Stimulated activated CD8-positive, alpha-beta memory T cell treated with anti-CD3 and anti-CD28 coated beads, Interleukin-15, amount 100 ng/mL, for 1 hour (primary cell): ENCODE results near the gene MSI2.
A peak's percentile ranks its signal among the peaks of the same experiment; 100 is the strongest.

Experiments
- DNase-seq: peaks from one replicate; pipeline ENCODE4 v3.0.0-alpha.2; 2020; ENCODE audit warnings: low read depth

Gene MSI2

DNA sequence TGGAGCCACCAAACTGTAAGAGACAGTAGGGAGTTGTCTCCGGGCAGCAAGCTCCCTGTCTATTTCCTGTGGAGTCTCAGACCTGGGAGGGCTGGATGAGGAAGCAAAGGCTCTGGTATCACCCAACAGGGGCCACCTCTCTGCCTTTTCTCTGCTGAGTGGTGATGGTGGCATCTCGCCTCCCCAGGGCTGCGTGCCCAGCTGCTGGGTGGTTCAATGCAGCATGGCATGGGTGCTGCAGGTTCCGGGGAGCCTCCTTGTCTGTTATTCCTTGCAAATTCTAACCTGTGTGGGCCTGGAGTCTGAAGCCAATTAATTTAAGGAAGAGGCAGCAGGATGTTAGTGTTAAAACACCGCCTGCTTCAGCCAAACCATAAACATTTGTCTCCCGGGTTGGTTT is 410.6 kb downstream of the MSI2 start:
- no peak for DNase-seq

DNA sequence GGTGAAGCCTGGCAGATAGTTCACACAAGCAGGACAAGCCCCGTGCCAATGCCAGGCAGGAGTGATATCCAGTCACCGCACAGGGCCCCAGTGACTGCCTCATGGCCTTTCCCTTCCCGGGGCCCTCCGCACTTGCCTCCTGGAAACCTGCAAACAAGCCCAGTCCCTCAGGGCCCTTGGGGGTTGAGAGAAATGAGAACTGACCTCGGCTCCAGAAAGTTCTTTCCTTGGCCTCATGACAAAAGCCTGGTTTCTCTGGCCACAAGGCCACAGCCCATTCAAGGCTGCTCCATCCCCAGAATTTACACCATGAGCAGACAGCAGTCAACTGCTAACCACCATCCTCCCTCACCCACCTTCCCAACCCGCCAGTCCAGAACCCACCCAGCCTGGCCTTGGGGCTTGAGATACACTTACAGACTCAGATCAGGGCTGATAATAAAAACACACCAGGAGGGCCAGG is 411.2 kb downstream of the MSI2 start:
- no peak for DNase-seq

DNA sequence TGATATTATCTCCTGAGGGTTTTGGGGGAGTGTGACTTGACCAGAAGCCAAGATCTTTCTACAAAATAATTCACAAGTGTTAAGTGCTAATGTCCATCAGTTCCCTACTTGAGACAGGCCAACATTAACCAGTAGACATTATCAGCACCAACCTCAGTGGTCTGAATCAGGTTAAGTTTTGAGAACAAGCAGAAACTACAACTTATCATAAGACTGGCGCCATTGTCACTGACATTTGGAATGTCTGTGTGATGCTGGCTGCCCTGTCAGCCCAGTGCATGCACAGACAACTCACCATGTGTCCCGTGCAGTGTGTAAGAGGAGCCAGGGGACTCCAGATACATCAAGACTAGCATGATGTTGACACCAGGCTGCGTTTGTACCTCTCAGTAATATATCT is 412.0 kb downstream of the MSI2 start:
- no peak for DNase-seq

DNA sequence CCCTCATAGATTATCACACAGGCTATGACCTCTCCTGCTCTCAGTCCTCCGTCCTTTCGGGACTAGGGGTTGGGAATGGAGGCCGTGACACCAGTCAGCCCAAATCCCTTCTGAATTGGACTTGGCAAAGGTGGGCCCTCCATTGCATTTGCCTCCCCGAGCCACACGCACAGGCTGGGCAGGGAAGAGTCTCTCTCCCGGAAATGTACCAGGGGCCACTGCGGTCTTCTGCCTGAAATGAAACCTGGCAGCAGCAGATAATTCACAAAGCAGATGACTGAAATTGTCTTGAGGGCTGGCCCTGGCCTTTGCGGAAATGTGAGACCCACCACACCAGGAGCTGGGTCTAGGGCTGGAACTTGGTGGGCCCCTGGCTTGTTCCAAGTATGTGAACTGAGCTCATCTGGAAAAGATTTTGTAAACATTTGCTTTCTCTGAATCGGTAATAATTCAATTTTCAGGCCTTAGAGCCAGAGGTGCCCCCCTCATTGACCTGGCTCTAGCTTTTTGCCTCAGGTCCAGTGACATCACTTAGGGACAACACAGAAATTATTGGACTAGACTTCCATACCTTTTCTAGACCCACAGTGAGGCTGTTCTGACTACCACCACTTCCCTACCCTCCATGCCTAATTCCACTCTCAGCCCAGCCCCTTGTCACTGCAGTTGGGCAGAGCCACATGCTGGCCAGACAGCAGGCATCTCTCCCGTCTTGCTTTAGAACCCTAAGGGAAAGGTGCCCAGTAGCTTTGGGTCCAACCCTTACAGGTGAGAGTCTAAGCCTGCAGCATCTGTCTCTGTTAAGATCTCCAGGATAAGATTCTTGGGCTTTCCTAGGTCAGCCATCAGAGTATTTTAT is 413.6 kb downstream of the MSI2 start:
- no peak for DNase-seq

DNA sequence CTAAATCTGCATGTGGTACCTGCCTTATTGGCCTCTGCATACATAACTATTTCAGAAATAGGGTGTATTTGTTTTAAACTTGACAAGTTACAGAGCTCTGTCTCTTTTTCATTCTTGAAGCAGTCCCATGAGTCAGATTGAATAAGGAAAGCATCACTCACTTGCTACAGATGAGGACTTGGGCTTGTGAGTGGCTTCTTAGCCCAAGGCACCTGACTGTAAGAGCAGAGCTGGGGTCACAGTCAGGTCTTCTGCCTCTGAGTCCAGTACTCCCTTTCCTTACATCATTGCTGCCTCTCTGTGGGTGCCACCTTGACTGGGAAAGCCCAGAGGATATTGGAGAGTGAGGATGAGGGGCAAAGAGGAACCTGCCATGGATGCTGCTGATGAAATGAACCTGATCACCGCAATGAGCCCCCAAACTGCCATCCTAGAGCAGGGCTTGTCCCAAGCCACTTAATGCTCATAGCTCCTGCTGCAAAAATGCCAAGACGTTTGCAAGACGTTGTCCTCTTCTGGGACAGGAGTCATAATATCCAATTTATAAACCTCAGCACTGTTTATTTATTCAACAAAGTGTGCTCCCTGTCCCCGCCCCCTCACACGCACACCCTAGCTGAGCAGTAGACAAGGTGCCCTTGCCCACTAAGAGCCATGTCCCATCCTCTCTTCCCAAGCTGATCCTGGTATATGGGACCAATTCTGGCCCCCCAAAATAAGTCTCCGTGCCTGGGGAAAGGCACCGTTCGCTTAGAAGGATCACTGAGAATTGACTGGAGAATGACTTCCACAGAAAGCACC is 414.6 kb downstream of the MSI2 start:
- no peak for DNase-seq

DNA sequence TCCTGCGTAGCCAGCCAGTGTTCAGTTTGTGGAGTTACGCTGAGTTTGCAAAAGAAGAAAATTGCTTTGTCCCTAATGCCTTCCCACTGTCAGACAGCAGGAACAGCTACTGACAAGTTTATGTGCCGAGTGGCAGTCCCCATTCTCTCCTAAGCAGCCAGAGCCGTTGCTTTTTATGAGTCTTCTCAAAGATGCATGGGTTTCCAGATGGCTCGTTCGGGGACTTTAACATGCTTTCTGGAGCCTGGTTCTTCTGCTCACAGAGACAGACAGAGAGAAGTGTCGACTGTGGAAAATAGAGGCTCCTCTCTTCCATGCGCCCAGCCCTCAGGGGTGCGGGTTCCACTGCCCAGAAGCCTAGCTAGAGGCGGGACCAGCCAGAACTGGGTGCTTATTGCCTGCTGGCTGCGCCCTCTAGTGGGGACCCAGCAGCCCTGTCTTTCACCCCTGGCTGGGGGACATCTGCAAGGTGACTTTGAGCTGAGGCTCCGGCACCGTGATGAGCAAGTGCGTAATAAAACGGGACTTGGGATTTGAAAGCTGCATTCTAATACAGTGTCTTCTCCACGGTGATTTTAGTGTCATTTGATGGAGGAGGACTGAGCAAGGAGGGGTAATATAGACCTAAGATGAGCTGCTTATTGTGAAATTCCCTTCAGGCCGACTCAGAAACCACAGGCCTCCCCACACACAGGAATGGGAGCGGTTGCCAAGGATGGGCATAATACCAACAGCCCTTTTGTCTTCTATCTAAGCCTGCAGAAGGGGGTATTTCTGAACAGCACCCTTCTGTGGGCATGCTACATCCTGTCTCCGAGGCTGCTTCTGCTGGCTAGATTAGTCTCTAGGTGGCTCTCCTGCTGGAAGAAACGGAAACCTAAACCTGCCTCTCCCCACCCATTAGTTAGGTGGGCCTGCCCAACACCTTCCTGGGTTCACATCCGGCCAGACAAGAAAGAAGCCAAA is 415.6 kb downstream of the MSI2 start:
- DNase-seq = peak; percentile 29

DNA sequence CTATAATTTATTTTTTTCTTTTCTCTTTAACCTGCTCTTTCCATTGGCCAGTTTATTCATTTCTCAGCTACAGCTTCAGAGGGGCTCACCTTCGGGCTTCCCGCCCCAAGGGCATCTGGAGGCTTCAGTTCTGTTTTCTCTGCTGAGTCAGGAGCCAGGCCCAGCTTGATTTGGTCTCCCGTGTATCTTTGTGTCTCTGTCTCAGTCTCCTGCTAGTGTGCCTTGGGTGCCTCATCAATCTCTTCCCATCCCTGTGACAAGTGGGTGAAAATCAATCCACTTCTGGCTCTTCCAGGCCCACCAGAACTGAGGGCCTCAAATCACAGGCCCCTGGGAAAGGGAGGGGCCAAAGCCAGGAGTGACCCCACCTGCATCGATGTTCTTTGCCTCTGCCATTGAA is 416.6 kb downstream of the MSI2 start:
- no peak for DNase-seq

DNA sequence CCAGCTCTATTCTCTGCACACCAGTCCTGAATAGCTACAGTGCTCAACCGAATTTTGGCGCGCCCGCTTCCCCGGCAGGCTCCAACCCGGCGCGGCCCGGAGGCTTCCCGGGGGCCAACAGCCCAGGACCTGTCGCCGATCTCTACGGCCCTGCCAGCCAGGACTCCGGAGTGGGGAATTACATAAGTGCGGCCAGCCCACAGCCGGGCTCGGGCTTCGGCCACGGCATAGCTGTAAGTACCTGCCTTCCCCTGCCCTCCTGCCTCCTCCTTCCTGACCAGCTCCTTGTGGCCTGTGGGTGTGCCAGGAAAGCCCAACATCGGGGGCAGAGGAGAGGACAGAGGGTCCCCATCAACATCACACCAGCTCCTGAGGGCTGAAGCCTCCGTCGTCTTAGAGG is 418.6 kb downstream of the MSI2 start:
- DNase-seq = no peak

DNA sequence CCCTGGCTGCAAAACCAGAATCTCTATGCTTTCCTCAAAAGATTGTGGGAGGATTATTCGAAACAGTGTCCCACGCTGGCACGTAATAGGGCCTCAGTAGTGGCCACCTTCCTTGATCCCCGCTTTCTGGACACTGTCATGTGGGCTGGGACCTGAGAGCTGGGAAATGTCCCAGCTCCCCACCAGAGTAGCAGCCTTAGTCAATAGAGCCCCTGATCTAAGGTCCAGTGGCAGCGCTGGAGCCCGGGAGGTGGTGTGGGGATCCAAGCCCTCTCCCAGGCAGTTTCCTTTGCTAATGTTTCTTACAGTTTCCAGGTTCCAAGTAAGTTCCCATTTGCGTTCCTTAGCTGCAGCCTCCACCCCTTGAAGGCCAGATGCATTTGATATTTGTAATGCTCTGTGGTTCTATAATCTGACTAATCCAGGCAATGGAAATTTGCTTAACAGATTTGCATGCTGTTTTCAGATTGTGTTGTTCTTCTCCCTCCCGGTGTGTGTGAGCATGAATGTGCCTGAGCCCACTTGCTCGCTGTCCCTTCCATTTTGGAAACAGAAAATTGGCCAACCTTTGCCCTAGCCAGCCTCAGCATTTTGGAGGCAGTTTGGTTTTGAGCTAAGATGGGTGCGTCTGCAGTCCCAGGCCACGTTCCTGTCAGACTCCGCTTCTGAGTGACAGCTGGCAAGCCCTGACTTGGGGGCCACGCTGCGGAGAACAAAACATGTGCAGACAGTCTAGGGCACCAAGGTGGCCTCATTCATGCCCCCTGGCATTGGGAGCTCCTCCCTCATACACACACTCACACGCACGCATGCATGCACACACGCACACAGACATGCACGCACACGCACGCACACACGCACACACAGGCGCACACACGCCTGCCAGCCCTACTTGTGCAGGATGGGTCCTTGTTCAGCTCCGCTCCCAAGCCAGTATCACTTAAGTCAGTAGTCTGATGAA is 419.4 kb downstream of the MSI2 start:
- no peak for DNase-seq

DNA sequence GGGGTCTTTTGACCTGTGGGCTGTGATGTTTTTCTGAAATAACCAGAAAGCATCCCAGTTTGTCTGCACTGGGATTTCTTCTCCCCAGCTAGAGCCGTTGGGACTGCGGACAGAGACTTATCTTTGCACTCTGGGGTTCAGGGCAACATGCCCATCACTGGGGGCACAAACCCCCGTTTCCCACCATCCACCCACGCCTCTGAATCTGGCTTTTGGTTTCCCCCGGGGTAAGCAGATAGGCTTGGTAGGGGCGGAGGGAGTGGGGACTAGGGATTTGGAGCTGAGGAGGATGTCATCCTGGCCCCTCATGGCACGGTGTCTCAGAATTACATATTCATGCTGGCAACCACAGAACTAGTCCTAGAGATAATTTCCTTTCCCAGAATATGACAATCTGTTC is 420.2 kb downstream of the MSI2 start:
- no peak for DNase-seq

DNA sequence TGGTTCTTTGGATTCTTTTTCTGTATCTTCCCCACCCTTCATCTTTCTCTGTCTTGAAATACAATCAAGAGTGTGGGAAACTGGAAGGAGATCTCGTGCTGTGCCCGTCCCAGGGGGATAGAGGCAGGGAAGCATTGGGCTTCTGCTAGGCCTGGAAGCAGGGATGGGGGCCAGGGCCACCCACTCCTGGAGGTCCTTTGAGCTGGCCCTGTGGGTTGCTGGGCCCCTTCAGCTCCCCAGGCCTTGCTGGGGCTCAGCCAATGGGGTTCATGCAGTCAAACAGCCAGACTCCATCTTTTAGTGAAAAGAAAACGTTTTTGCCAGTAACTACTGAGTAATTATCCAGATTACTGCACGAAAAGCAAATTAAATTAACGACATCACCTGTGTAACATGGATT is 421.0 kb downstream of the MSI2 start:
- DNase-seq = no peak

DNA sequence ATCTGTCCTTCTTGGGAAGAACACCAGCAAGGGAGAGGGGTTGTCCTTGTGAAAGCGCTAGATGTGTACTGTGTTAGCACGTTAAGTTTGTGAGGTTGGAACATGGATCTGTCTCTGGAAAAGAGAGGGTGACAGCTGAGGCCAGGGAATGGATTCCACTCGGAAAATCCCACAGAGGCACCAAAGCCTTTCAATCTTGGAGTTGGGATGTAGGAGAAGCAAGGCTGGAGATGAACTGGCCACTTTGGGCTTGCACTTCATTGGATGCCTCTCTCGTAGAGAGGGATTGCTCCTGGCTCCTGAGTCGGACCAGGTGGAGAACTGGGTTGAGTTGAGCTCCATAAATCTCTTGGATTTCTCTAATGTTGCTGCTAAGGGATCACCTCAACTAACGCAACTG is 421.5 kb downstream of the MSI2 start:
- no peak for DNase-seq

DNA sequence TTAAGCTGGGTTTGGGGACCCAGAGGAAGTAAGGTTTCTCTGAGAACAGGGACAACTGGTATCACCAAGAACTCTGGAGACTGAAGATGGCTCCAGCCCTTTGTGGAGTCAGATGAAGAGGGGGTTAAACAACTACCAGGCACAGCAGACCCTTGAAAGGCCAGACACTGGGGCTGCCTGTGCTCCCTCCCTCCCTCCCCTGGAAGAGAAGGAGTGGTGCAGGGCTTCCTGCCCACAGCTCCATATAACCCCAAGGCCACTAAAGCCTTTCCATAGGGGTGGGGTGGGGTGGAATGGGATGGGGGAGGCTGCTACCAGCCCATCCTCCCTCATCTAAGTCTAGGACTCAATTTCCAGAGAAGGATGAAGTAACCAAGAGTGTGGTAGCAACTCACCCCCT is 422.1 kb downstream of the MSI2 start:
- no peak for DNase-seq

DNA sequence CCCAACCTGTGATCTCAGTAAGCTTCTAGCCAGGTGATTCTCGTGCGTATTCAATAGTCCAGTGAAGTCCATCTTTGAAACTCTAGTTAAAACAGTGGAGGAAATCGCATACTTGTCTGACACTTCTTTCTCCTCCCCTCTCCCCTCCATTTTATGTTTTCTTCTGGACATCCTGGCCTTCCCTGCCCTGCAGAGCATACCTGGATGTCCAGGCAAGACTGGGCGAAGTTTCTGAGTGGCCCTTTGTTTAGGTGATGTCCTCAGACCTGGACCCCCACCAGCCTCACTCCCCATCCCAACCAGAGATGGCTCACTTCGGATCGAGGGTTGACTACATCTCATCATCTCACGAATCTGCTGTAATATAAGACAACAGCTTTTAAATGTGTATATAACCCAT is 423.0 kb downstream of the MSI2 start:
- no peak for DNase-seq

DNA sequence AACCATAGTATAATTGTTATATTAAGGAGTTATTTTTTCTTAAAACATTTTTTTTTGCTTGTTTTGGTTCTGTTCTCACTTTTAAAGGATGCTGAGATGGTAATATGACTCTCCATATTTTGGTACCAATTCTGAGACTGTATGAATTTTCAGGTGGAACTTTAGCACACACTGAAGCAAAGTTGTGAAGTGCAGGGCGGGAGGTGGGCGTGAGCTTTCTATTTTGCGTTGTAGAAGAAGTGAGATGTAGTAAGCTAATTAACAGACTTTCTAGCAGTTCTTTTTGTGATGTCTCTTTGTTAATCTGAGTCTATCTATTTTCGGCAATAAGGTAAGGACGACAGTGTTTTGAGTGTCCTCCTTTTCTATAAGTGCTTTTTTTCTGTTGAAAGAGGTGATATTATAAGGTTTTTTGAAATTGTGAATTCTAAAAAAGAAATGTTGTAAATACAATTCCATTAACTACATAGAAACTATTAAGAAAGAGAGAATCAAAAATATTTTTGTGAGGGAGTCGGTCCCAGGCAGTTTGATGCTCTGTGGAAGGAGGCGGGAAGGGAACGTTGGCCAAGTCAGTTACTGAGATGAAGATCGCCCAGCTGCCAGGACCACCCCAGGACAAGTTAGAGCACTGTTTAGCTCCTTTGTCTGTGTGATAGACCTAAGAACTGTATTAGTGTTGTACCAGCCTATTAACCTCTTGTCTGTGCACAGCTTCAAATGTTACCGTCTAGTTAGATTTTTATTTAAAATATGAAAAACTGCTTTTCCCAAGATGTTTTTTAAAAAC is 423.8 kb downstream of the MSI2 start:
- DNase-seq = no peak

DNA sequence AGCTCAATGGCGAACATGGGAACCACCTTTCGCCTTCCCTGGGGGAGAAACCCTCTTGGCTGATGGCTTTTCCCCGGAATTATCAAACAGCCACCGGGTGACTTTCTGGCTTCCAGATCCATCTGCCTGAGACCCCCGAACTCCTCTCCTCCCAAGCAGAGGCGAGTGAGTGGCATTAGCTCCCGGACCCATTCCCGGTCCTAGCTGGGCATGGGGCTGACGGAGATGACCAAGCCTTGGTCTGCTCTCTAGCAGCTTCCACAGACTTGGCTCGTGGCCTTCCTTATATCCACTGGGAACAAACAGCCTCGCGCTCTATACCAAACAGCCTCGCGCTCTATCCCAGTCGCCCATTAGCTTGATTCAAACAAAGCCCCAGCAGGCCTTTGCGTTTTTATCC is 426.4 kb downstream of the MSI2 start:
- no peak for DNase-seq

DNA sequence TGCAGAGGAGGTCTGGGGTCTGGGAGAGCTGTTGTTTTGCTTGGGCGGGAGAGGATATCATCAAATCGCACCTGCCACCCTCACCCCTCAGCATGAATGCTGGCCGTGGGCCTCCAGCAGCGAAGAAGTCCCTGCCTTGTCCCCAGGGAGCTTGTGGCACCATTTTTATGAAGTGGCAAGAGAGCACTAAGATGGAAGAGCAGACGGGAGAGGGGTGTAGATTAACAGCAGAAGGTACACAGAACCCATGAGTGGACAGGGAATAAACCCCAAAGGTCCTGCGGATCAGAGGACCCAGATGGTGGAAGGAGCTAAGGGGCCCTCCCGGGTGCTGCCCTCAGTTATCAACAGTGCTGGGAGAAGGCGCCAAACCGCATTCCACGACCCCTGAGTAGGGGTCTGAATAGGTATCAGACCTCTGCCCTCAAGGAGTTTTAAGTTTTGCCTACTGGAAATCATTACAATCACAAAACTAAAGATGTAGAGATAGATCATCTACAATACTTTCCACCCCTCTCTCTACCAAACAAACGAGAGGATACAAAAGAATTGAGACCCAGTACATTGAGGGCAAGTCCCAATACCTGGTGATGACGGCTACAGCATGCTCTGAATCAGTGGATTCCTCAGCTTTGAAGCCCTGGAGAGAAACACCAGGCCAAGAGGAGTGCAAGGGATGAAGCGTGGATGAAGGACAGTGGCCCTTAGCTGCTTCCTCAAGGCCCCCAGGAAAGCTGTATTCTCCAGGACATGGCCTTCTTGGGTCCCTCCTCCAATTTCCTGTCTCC is 428.6 kb downstream of the MSI2 start:
- DNase-seq = no peak

DNA sequence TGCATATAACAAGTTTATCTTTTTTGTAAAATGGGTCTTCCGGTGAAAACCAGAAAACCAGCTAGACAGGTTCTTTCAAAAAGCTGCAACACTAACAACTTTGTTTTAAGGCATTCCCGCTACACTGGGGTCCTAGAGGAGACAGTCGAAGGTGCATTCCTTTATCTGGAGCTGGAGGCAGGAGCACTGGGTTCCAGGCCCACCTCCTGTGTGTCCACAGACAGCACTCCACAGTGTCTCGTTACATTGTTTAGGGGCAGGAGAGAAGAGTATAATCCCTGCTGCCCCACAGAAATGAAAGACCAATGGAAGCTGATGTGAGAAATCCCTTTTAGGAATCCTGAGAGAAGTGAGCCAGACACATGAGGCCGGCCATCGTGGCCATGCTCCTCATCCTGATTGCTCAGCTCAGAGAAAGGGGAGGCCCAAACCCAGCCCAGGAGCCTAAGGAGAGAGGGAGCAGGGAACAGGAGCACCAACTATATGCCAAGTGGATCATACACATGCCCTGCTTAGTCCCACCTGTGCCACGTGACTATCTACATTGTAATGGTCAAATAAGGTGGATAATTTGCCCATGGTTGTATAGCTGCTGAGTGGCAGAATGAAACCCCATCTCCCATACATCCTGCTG is 429.3 kb downstream of the MSI2 start:
- no peak for DNase-seq

DNA sequence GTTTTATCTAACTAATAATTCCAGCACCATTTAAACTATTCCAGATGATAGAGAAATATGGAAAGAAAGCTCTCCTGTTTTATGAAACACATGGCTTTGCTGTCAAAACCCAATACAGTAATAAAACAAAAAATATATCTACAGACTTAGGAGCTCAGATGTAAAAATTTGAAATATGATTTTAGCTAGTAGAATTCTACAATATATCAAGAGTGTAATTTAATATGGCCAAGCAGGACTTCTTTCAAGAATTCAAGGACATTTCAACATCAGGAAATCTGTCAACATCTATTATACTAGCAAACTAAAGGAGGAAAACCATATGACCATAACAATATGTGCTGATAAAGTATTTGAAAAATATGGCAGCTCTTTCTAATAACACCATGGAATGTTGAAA is 431.3 kb downstream of the MSI2 start:
- no peak for DNase-seq
